HG02970 (cell line): ENCODE measurements around the gene BACH2.
"Not testable (repeated sequence)": the region's sequence is repeated elsewhere in the genome, so short reads cannot be mapped to it uniquely, and the experiment has no call there.

Experiments used
- ATAC-seq: cut with Tn5 transposase; IDR thresholded peaks from one replicate; pipeline ENCODE4 v1.9.1; 2021; ENCODE audit warnings: mild to moderate bottlenecking, moderate library complexity, moderate number of reproducible peaks; ENCODE audit not compliant: unreplicated experiment, low FRiP score

BACH2 gene

DNA sequence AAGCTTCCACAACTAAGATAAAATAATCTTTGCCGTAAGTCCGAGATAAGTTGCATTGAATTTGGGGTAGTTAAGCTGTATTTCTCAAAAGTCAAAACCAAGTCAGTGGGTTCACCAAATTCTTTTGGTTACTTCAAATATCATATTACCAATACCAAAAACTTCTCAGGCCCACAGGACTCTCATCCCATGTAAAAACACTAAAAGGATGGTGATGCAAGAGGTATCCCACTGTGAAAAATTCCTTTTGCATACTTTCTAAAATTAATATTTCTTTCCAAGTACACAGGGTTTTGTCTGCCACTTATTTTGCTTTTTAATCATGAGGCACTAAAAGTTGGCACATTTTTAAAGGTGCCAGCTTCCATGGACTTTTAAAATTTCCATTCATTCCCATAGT, 251.1 kb downstream of the BACH2 start:
- ATAC-seq, result no peak

DNA sequence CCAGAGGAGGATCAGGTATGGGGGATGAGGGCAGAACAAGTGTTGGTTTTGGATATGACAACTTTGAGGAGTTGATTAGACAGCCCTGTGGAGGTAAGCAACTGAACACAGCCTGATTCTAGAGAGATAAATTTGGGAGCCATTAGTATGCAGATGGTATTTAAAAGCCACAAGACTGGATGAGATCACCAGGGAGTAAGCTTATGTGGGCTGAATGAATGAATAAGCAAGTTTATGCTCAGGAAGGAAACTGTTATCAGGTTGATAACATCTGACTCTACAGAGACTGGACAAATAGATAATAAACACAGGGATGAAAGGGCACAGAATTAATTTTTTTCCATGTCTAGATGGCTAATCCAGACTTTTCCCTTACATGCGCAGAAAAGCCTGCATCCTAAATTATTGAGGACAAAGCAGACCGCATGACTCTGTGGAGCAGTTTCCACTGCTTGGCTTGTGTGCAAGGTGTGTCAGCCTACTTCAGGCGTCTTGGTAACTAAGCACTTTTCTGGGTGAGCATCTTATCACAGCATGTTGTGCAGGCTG, 251.7 kb downstream of the BACH2 start:
- ATAC-seq, result no peak

DNA sequence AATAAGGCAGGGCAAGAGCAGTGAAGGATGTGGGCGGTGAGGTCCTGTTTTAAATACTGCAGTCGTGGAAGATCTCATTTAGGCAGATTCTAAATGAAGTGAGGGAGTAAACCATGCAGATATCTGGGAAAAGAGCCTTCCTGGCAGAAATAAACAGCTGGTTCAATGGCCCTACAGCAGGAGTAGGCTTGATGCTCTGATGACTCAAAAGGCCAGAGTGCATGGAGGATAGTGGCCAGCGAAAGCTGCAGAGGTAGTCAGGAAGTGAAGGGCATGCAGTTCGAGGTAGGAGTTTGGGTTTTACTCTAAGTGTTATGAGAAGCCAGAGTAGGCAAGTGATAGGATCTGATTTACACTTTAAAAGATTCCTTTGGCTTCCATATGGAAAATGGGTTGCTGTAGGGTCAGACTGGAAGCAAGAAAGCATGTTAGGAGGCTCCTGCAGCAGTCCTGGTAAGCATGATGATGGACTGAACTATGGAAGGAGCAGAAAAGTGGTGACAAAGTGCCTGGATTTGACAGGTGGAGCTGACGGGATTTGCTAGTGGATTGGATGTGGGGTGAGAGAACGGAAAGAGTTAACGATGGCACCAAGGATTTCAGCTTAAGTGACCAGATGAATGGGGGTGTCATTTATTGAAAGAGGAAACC, 252.3 kb downstream of the BACH2 start:
- ATAC-seq, result no peak

- ATAC-seq, result no peak
Measured at GRCh38 chr6:90040931-90041330, 255.7 kb downstream of the BACH2 start.

DNA sequence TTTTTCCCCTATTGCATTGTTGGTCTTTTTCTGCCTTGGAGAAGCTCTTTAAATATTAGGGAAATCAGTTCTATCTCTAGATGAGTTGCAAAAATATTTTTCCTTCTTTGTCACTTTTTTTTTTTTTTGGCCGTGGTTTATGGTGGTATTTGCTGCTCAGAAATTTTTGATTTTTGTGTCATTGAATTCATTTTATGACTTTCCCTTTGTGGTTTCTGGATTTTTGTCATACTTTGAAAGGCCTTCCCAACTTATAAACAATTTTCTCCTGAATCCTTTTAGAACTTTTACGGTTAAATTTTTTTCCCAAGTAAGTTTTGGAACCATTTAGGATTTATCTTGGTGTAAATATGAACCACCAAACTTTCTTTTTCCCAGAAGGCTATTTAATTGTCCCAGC, 256.7 kb downstream of the BACH2 start:
- ATAC-seq, result no peak

GRCh38 chr6:90038961-90039653, 257.5 kb downstream of the BACH2 start:
- ATAC-seq, result no peak

DNA sequence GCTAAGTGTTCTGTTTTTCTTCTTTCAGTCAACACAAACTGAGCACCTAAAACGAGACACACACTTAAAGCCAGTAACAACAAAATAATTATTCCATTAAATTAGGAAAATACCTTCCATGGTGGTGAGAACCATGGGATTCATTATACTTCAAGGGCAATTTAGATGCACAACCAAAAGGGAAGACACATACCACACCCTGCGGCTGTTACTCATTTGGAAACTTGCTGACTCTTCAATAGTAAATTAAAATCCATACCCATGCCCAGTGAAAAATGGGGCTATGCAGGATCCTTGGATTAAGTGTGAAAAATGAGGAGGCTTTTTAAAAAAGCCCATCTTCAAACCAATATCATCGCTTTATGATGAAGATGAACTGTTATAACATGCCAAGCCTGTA, 259.7 kb downstream of the BACH2 start:
- no peak for ATAC-seq

- ATAC-seq, result no peak
Measured at GRCh38 chr6:90035047-90035723, 261.5 kb downstream of the BACH2 start.

DNA sequence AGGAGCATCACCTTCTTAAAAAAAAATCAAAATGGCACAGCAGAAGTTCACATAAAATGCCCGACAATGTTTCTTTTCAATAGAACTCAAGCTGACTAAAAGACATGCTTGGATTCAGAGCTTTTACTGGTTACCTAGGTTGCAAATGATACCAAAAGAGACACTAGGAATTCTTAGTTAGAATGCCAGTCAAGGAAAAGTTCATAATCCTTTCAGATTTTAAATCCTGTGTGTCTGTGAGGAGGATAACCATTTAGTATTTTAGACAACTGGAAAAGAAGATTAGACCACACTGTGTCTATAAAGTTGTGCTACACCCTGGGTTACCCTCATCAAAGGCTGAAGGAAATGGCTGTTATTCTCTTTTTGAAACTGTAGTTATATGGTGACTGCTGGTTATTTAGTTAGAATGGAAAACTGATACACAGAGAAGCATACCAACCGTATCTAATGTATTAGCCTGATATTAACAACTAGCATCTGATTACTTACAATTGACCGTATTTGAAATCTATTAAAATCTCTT, 262.8 kb downstream of the BACH2 start:
- no peak for ATAC-seq

DNA sequence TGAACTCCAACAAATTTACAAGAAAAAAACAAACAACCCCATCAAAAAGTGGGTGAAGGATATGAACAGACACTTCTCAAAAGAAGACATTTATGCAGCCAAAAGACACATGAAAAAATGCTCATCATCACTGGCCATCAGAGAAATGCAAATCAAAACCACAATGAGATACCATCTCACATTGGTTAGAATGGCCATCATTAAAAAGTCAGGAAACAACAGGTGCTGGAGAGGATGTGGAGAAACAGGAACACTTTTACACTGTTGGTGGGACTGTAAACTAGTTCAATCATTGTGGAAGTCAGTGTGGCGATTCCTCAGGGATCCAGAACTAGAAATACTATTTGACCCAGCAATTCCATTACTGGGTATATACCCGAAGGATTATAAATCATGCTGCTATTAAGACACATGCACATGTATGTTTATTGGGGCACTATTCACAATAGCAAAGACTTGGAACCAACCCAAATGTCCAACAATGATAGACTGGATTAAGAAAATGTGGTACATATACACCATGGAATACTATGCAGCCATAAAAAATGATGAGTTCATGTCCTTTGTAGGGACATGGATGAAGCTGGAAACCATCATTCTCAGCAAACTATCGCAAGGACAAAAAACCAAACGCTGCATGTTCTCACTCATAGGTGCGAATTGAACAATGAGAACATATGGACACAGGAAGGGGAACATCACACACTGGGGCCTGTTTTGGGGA, 264.0 kb downstream of the BACH2 start:
- ATAC-seq, result not testable (repeated sequence)

DNA sequence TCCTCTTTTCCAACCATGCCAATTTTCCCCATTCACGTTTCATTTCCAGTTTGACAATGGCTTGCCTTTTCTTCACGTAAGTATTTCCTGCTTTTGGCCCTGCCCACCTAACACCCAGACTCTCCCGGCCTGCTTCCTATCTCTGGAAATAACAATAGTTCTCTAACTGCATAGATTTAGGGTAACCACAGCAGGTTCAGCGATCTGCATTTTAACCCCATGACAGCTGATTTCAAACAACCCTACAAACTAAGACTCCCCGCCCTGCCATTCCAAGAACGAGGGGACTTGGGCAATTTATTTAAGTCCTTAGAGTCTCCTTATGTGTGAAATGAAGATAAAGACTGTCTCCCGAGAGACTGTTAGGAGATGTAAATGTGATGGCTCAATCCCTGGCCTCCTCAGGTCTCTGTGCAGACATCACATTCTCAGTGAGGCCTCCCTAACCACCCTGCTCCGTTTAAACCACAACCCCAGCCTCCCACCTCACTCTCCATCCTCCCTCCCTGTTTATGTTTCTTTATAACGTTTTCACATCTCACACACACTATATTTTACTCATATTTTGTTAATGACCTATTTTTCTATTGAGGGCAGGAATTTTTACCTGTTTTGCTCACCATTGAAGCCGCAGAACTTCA, 267.5 kb downstream of the BACH2 start:
- ATAC-seq, result no peak

DNA sequence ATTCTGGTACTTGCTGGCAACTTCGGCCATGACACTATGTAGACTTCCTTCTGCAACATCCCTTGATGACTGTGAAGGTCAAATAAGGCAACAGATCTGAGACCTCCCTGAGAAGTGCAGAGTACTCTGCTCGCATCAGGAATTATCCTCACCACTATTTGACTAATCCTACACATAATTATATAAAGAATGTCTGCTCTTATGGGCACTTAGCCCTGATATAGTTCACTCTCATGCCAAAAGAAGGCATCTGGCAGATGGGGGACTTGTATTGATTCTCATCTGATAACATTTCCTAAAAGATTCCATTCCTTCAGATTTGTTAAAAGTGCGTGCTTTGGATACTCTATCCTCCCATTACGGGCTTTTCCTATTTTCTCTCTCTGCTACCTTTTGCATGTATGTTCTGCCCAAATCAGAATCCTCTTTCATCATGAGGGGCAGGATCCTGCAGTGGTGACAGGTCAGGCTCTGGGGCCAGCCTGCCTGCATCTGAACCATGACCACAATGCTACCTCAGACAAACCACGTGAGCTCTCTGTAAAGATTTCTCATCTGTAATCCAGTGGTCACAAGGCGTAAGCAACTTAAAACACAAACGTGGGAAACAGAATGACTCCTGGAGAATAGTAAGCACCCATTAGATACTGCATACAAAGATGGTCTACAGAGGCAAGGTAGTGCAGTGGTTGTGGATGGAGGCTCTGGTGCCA, 268.4 kb downstream of the BACH2 start:
- no peak for ATAC-seq

GRCh38 chr6:90026216-90026615, 270.4 kb downstream of the BACH2 start:
- no peak for ATAC-seq

GRCh38 chr6:90025523-90026061, 271.1 kb downstream of the BACH2 start:
- no peak for ATAC-seq

- no peak for ATAC-seq
Measured at GRCh38 chr6:90024633-90025032, 272.0 kb downstream of the BACH2 start.

DNA sequence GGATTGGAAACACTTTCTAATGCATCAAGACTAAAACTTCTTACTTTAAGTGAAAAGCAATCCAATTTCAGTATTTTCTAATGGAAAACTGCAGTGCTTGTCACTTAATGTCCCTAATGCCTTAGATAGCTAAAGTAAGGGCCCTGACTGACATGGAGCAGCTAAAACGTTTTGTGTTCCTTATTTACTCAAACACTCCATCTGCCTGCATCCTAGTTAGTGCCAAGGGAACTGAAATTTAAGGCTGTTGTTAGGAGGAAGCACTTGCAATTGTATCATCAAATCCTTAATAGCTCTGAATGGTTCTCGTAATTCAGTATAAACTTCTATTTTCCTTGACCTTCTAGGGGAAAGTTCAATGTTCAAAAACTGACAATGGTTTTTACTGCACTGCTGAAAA, 274.9 kb downstream of the BACH2 start:
- ATAC-seq, result no peak

DNA sequence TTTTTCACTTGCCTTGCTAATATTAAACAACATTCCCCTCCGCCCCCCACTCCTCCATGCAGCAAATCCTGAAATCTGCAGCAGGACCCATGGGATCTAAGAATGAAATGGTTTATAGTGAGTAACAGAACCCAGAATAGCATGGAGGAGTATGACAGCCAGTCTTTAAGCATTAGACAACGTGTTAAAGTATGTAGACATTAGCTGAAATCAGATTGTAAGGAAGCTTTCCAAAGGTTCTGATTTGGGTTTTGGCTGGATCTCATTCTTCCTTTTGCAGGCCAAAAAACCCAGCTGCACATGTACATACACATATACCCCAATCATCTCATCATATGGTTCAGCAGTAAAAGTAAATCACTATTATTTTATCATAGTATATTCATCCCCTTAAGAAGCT, 275.9 kb downstream of the BACH2 start:
- ATAC-seq, result no peak

DNA sequence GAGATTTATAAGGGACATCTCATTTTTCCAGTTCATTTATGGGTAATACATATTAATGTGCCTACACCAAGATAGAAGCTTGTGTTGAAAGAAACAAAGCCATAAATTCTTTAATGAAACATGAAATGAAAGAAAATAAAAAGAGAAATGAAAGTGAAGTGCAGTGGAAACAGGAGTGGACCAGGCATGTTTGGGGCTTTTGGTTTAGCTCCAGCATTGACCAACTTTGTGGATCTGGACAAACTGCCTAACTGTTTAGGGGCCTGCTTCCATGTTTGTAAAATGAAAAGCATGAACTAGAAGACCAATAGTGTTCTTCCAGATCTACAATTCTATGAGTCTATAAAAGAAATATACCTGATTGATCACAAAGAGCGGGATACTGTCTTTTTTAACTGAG, 277.4 kb downstream of the BACH2 start:
- ATAC-seq, result no peak

GRCh38 chr6:90015883-90016282, 280.8 kb downstream of the BACH2 start:
- ATAC-seq, result no peak
